Measurements from ENCODE around the gene KRABD2.

KRABD2 gene

GRCh38 chr17:8376271-8377067, at the start of gene KRABD2:
TSS of gene KRABD2 (minus strand) at chr17:8376704.
- TF ChIP-seq, protein P1, sequence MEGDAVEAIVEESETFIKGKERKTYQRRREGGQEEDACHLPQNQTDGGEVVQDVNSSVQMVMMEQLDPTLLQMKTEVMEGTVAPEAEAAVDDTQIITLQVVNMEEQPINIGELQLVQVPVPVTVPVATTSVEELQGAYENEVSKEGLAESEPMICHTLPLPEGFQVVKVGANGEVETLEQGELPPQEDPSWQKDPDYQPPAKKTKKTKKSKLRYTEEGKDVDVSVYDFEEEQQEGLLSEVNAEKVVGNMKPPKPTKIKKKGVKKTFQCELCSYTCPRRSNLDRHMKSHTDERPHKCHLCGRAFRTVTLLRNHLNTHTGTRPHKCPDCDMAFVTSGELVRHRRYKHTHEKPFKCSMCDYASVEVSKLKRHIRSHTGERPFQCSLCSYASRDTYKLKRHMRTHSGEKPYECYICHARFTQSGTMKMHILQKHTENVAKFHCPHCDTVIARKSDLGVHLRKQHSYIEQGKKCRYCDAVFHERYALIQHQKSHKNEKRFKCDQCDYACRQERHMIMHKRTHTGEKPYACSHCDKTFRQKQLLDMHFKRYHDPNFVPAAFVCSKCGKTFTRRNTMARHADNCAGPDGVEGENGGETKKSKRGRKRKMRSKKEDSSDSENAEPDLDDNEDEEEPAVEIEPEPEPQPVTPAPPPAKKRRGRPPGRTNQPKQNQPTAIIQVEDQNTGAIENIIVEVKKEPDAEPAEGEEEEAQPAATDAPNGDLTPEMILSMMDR (IDR thresholded peaks at IDR 0.05), result peak; percentile 75
- Histone ChIP-seq H3K9me3 (no peaks in the 10 kb centered on the region), H3K4me1 (ENCODE audit: control insufficient read depth in 1 of 2, insufficient read depth in 1 of 2, low read depth in 1 of 2, low read length in 1 of 2) (peaks cover 13 to 17% of the 10 kb centered on the region in 2 experiments), H3K4me3 (ENCODE audit: low read depth in 1 of 2, low read length in 1 of 2) (peak within 1 kb of the TSS; percentile 89 to 92), H3K27ac (peak within 1 kb of the TSS; percentile 78), H3K36me3 (peaks cover 21% of the 10 kb centered on the region), H3K27me3 (no peaks in the 10 kb centered on the region)

GRCh38 chr17:8421571-8421970, 45.1 kb upstream of the KRABD2 start:
- H3K9me3 ChIP-seq, result no peaks in the 10 kb centered on the region
- H3K4me1 ChIP-seq (ENCODE audit: control insufficient read depth in 1 of 2, insufficient read depth in 1 of 2, low read depth in 1 of 2, low read length in 1 of 2), result peaks cover 83 to 93% of the 10 kb centered on the region in 2 experiments
- peaks cover 26% of the 10 kb centered on the region for H3K36me3 ChIP-seq
- H3K27ac ChIP-seq, result peak overlapping the region; percentile 97
- peak overlapping the region; percentile 85 to 99 for H3K4me3 ChIP-seq (ENCODE audit: low read depth in 1 of 2, low read length in 1 of 2)
- H3K27me3 ChIP-seq, result no peaks in the 10 kb centered on the region
- TF ChIP-seq, protein P1 (IDR thresholded peaks at IDR 0.05), result no peak

DNA sequence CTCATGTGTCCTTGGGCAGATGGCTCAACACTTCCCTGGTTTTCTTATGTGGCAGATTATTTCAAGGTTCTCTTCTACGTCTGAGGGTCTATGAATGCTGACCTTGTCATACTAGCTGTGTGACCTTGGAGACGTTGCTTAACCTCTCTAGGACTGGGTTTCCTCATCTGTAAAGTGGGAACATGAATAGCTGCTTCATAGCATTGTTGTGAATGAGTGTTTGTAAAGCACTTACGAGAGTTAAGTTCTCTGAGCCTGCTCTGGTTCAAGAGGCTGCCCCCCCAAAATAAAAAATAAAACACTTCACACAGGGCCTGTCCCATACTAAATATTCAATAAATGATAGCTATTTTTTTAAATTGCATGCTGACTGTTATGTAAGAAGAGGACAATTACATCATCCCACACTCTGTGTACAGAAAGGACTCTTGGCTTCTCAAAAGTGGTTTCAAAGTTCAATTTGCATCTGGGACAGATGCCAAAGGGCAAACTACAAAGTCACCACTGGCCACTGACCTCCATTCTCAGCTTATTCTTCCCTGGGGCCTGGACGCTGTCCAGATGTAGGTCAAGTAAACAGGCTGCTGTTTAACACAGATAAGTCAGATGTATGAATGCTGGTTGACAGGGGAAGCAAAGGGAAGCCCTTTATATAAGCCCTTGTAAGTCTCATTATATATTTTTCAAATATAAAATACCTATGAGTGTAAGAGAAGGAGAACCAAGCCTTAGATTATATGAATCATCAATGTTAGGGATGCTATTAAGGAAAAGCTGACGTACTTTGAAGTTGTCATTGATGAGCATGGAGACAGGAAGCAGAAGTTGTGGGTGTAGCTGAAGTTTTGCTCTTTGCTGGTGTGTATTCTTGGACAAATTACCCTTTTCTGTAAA, 43.8 kb upstream of the KRABD2 start:
- TF ChIP-seq, protein P1 (IDR thresholded peaks at IDR 0.05), result peak; percentile 17
- Histone ChIP-seq H3K4me1 (ENCODE audit: control insufficient read depth in 1 of 2, insufficient read depth in 1 of 2, low read depth in 1 of 2, low read length in 1 of 2) (peaks cover 95 to 96% of the 10 kb centered on the region in 2 experiments), H3K36me3 (peaks cover 26% of the 10 kb centered on the region), H3K9me3 (no peaks in the 10 kb centered on the region), H3K27me3 (no peaks in the 10 kb centered on the region), H3K4me3 (ENCODE audit: low read depth in 1 of 2, low read length in 1 of 2) (peak overlapping the region; percentile 85 to 99), H3K27ac (peak overlapping the region; percentile 97)

DNA sequence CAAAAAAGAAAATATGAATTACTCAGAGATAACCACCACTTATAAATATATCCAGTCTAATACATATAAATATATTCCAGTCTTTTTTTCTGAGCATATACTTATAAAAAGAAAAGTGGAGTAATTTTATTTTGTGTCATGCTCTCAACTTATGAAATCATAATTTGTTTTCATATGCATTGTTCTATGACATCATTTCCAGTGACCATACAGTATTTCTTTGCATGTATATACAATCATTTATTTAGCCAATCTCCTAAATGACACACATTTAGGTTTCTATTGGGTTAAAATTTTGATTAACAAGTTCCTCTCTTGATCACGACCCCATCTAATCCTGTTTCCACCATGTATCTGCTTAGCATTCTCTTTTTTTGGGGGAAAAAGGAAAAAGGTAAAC, 42.8 kb upstream of the KRABD2 start:
- Histone ChIP-seq H3K9me3 (no peaks in the 10 kb centered on the region), H3K4me3 (ENCODE audit: low read depth in 1 of 2, low read length in 1 of 2) (peak overlapping the region; percentile 85 to 99), H3K27ac (peak overlapping the region; percentile 97), H3K27me3 (no peaks in the 10 kb centered on the region), H3K4me1 (ENCODE audit: control insufficient read depth in 1 of 2, insufficient read depth in 1 of 2, low read depth in 1 of 2, low read length in 1 of 2) (peaks cover 96 to 98% of the 10 kb centered on the region in 2 experiments), H3K36me3 (peaks cover 26% of the 10 kb centered on the region)
- TF ChIP-seq, protein P1 (IDR thresholded peaks at IDR 0.05), result no peak

DNA sequence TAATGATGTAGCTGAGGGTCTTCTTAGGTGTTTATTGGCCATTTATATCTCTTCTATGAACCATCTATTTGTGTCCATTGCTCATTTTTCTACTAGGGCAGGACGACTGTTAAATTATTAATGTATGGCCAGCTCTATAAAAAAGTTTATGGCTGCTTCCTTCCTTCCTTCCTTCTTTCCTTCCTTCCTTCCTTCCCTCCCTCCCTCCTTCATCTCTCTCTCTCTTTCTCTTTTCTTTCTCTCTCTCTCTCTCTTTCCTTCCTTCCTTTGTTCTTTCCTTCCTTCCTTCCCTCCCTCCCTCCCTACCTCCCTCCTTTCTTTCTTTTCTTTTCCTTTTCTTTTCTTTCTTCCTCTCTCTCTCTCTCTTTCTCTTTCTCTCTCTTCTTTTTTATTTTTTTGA, 42.0 kb upstream of the KRABD2 start:
- Histone ChIP-seq H3K4me3 (ENCODE audit: low read depth in 1 of 2, low read length in 1 of 2) (peak overlapping the region; percentile 85 to 99), H3K27me3 (no peaks in the 10 kb centered on the region), H3K36me3 (peaks cover 25% of the 10 kb centered on the region), H3K27ac (peak overlapping the region; percentile 97), H3K4me1 (ENCODE audit: control insufficient read depth in 1 of 2, insufficient read depth in 1 of 2, low read depth in 1 of 2, low read length in 1 of 2) (peaks cover 91 to 97% of the 10 kb centered on the region in 2 experiments), H3K9me3 (no peaks in the 10 kb centered on the region)
- TF ChIP-seq, protein P1 (IDR thresholded peaks at IDR 0.05), result no peak
